Stomach (tissue), 9 donors: ENCODE results near the gene CBX8. TPM values are rescaled to one million over a fixed set of nuclear protein-coding genes. Genes with fewer than 3 reads are reported as not detected.

ENCODE experiments used
- DNase-seq, 2 donors: peaks; one replicate each; pipeline versions ENCODE4 v3.0.0 to v3.0.0-alpha.2; 2013 to 2019
- H3K27ac ChIP-seq, 5 donors: fragments of 200-600 bp in 4 of 5; sonication (generic) in 4 of 5; one replicate each; pipeline ENCODE4 v1.5.1; 2013 to 2019; ENCODE audit warnings: mild to moderate bottlenecking in 1 of 5, moderate library complexity in 1 of 5
- H3K27me3 ChIP-seq, 3 donors: fragments of 200-600 bp; sonication (generic); one replicate each; pipeline ENCODE4 v1.5.1; 2017 to 2019; ENCODE audit warnings: mixed run types in 1 of 3
- H3K36me3 ChIP-seq, 4 donors: fragments of 200-600 bp; sonication (generic); 1 replicate in 3 of 4; 2 replicates in 1 of 4; pipeline ENCODE4 v1.5.1; 2016 to 2019
- H3K4me1 ChIP-seq, 4 donors: fragments of 200-600 bp; sonication (generic); one replicate each; pipeline ENCODE4 v1.5.1; 2016 to 2019
- H3K4me3 ChIP-seq, 4 donors: fragments of 200-600 bp; sonication (generic) in 3 of 4; one replicate each; pipeline ENCODE4 v1.5.1; 2016 to 2019; ENCODE audit warnings: mild to moderate bottlenecking in 1 of 4
- H3K9me3 ChIP-seq, 4 donors: fragments of 200-600 bp; sonication (generic); one replicate each; pipeline ENCODE4 v1.5.1; 2016 to 2019
- CTCF ChIP-seq, 7 experiments: fragments of 450-650 bp in 4 of 7; fragments of 200-600 bp in 3 of 7; sonication (generic) in 3 of 7; IDR thresholded peaks; one replicate each; pipeline ENCODE4 v1.5.1; 2016 to 2019; ENCODE audit warnings: antibody characterized with exemption in 7 of 7, control low read depth in 2 of 7, mild to moderate bottlenecking in 1 of 7
- EP300 ChIP-seq: sonication (generic); formaldehyde crosslinking; IDR thresholded peaks from one replicate; pipeline ENCODE4 v1.6.1; 2017; ENCODE audit warnings: antibody characterized with exemption
- POLR2A ChIP-seq, 4 donors: fragments of 450-650 bp; IDR thresholded peaks; one replicate each; pipeline ENCODE4 v1.6.1; 2016; ENCODE audit warnings: antibody characterized with exemption in 4 of 4, control low read depth in 2 of 4, mild to moderate bottlenecking in 1 of 4, moderate library complexity in 1 of 4
- POLR2AphosphoS5 ChIP-seq, 3 donors: sonication (generic); formaldehyde crosslinking; IDR thresholded peaks; one replicate each; pipeline ENCODE4 v1.6.1; 2016; ENCODE audit warnings: antibody characterized with exemption in 3 of 3
- WGBS, 5 donors: extraction: QIAGEN DNeasy Blood & Tissue Kit in 3 of 5; methylation state at CpG; one replicate each; pipeline versions ENCODE4 v1.1.5 to v1.1.7; 2013 to 2018; 5-methylcytosine and 5-hydroxymethylcytosine counted together
- intact Hi-C: fragments of 100-400 bp; cut with DNase I; formaldehyde crosslinking; loops from one replicate; pipeline ENCODE4 v1.15.1; 2023; ENCODE audit warnings: low total_unique reads
- polyA plus RNA-seq, 3 donors: library from polyadenylated mRNA; stranded (reverse); fragments of 200-250 nt; gene quantifications; one replicate each; pipeline ENCODE4 v1.2.3, GENCODE V29; 2013
- total RNA-seq, 5 donors: library from RNA; depleted of rRNA; stranded (reverse); fragments of >200 nt; gene quantifications; one replicate each; pipeline versions ENCODE4 v1.1.0 to v1.2.3, GENCODE V29; 2014 to 2016
- donor health status: healthy with polysubstance abuse.
- donor health status: Bipolar disorder and iron deficiency.
- donor health status: healthy.

CBX8 gene
- total and polyA plus RNA-seq, 8 donors: 0.76 to 140 (median 3.1) TPM; not detected in 2

GRCh38 chr17:79765708-79766107, 31.2 kb downstream of the CBX8 start:
- Histone ChIP-seq H3K36me3 (no peaks in the 10 kb centered on the region), H3K4me3 (no peak overlapping the region), H3K27me3 (peaks cover 0 to 50% (median 0%) of the 10 kb centered on the region in 3 donors), H3K4me1 (no peaks in the 10 kb centered on the region), H3K27ac (no peak overlapping the region), H3K9me3 (no peaks in the 10 kb centered on the region)
- intact Hi-C loops: no loop called here
- WGBS, 5 donors: 70 to 84% (median 82%) methylated on average over 3 of the region's 3 CpGs
- no peak for DNase-seq
- no peak for TF ChIP-seq CTCF (IDR thresholded peaks at IDR 0.05)
- no peak for TF ChIP-seq EP300
- TF ChIP-seq POLR2A (IDR thresholded peaks at IDR 0.05): no peak

DNA sequence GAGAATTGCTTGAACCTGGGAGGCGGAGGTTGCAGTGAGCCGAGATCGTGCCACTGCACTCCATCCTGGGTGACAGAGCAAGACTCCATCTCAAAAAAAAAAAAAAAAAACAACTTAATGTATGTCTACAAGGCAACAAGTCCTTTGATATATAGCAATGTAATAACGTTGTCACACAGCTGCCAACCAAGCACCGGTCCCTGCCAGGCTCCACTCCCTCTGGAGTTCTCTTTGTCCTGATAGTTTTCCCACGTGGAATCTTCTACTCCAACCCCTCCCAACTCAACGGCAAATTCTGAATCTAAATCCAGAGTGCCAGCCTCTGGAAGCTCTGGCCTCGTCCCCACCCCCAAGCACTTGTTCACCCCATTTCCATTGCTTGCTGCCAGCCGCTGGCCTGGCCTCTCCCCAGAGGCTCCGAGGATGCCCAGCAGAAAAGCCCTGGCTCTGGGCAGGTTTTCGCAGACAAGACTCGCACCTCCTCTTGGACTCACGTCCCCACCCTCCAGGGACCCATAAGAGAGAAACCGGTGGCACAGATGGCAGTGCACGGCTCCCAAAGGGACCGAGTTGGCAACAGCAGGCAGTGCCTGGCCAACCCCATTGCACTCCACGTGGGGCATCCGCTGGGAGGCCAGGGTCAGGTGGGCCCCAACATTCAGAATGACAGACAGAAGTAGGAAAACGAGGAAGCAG, 34.8 kb downstream of the CBX8 start:
- Histone ChIP-seq H3K4me3 (no peak overlapping the region), H3K9me3 (no peaks in the 10 kb centered on the region), H3K36me3 (no peaks in the 10 kb centered on the region), H3K4me1 (no peaks in the 10 kb centered on the region), H3K27me3 (peaks cover 0 to 38% (median 0%) of the 10 kb centered on the region in 3 donors), H3K27ac (no peak overlapping the region)
- intact Hi-C loops: no loop called here
- TF ChIP-seq POLR2A (IDR thresholded peaks at IDR 0.05) (no peak), CTCF (IDR thresholded peaks at IDR 0.05) (no peak), POLR2AphosphoS5 (IDR thresholded peaks at IDR 0.05) (no peak), EP300 (no peak)
- DNase-seq: no peak
- 77 to 85% (median 81%) methylated on average over 18 to 19 of the region's 19 CpGs for WGBS, 5 donors

- no peaks in the 10 kb centered on the region for H3K9me3 ChIP-seq
- H3K4me1 ChIP-seq: no peaks in the 10 kb centered on the region
- intact Hi-C loops: no loop called here
- no peak overlapping the region for H3K27ac ChIP-seq
- no peaks in the 10 kb centered on the region for H3K36me3 ChIP-seq
- peaks cover 0 to 42% (median 3%) of the 10 kb centered on the region in 3 donors for H3K27me3 ChIP-seq
- no peak for TF ChIP-seq CTCF (IDR thresholded peaks at IDR 0.05)
- TF ChIP-seq POLR2AphosphoS5 (IDR thresholded peaks at IDR 0.05): no peak
- no peak for TF ChIP-seq POLR2A (IDR thresholded peaks at IDR 0.05)
- TF ChIP-seq EP300: no peak
- no peak overlapping the region for H3K4me3 ChIP-seq
- no peak for DNase-seq
- 76 to 87% (median 84%) methylated on average over 20 to 21 of the region's 21 CpGs for WGBS, 5 donors
These were observed 36.5 kb downstream of the CBX8 start for GRCh38 chr17:79760197-79760906.

DNA sequence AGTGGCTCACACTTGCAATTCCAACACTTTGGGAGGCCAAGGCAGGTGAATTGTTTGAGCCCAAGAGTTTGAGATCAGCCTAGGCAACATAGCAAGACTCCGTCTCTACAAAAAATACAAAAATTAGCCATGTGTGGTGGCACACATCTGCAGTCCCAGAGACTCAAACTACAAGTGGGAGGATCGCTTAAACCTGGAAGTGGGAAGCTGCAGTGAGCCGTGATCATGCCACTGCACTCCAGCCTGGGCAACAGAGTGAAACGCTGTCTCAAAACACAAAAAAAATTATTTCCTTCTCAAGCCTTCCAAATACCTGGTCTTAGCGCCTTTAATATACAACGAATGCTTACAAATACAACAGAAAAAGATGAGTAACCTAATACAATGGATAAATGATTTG, 38.6 kb downstream of the CBX8 start:
- H3K27ac ChIP-seq: no peak overlapping the region
- WGBS, 5 donors: 84 to 92% (median 91%) methylated on average over 6 of the region's 6 CpGs
- intact Hi-C loops: no loop called here
- H3K27me3 ChIP-seq: peaks cover 0 to 61% (median 7%) of the 10 kb centered on the region in 3 donors
- no peaks in the 10 kb centered on the region for H3K4me1 ChIP-seq
- no peak for DNase-seq
- no peaks in the 10 kb centered on the region for H3K36me3 ChIP-seq
- no peak overlapping the region for H3K4me3 ChIP-seq
- no peaks in the 10 kb centered on the region for H3K9me3 ChIP-seq
- TF ChIP-seq POLR2A (IDR thresholded peaks at IDR 0.05) (no peak), EP300 (no peak), POLR2AphosphoS5 (IDR thresholded peaks at IDR 0.05) (no peak), CTCF (IDR thresholded peaks at IDR 0.05) (no peak)
